AG20443 (cell line): ENCODE results near the gene ZSWIM1.

Source experiments
- DNase-seq: peaks from one replicate; pipeline ENCODE4 v3.0.0; 2012; ENCODE audit warnings: low spot score, mixed read lengths

The ZSWIM1 gene

DNA sequence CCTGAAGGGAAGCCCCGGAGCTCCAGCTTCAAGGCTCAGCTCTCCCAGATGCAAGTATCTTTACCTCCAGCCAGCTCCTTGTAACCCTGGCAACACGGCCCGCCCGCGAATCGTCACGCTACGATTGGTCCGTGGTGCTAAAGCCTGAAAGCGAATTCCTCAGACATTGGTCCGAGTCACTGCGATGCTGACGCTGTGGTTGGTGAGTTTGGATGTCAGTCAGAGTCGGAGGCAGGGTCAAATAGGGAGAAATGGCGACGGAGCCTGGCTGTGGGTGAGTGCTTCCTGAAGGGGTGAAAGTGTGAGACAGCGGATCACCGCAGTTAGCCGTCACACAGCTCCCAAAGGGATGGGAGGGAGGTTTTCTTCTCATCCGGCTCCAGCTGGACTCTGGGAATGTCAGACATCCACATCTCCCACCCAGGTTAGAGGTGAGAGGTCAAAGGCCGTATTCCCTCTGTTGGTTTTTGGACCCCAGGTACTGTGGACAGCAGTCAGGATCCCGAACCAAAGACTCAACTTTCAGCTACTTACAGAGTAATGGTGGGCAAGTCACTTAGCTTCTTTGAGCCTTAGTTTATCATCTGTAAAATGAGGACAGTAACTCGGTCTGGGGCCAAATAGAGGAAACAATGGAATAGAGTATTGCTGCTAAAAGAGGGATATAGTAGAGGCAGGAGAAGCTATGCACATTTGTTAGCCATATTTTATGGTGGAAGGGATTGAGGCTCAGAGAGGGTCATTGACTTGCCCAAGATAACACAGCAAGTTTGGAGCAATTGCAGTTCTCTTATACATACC is at the start of gene ZSWIM1:
Gene ZSWIM1 (plus strand): TSS at position 240 of the 801 bp plus-strand sequence. CDS start 1,366 bp downstream, outside the sequence.
- peak; percentile 98 for DNase-seq

DNA sequence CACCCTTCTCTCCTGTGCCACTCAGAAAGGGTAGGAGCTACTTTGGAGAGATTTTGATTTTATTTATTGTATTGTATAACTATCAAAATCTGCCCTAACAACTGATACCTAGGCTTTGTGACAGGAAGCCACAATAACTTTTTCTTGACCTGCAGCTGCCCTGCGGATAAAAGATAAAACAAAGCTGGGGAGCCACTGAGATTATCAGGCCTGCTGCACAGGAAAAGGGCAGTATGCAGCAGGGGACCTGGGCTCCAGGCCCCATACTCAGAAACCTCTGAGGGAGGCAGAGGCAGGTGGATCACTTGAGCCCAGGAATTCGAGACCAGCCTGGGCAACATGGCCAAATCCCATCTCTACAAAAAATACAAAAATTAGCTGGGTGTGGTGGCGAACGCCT is 48.4 kb upstream of the ZSWIM1 start:
- no peak for DNase-seq

DNA sequence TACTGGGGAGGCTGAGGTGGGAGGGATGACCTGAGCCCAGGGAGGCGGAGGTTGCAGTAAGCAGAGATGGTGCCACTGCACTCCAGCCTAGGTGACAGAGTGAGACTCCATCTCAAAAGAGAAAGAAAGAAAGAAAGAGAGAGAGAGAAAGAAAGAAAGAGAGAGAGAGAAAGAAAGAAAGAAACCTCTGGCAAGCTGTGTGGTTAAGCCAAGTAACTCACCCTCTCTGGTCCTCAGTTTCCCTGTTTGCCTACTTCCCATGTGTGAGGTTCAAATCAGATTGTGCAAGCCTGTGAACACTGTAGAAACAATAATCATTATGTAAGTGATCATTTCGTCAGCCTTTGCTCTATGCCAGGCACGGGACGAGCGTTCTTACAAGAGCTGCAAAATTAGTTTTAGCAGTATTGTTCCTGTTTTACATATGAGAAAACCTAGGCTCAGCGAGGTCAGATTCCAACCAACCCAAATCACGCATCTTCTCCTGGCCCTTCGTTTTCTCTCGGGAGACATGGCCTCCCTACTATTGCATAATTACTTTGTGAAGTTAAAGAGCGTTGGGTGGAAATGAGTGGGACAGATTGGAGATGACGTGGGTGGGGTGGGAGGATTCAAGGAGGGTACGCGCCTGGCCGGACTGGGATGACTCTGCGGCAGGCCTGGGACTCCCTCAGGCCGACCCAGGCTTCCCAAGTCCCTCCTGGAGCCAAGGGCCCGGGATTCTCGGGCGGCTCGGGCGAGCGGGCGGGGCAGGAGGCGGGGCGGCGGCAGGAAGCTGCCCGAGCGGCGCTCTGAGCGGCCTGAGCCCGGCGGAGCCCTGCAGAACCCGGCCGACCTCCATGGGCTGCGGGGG is 47.8 kb upstream of the ZSWIM1 start, which contains the start of gene SNX21:
Gene SNX21 (plus strand): TSS at position 770 of the 853 bp plus-strand sequence. CDS start 121 bp downstream, outside the sequence.
- peak; percentile 90 for DNase-seq

DNA sequence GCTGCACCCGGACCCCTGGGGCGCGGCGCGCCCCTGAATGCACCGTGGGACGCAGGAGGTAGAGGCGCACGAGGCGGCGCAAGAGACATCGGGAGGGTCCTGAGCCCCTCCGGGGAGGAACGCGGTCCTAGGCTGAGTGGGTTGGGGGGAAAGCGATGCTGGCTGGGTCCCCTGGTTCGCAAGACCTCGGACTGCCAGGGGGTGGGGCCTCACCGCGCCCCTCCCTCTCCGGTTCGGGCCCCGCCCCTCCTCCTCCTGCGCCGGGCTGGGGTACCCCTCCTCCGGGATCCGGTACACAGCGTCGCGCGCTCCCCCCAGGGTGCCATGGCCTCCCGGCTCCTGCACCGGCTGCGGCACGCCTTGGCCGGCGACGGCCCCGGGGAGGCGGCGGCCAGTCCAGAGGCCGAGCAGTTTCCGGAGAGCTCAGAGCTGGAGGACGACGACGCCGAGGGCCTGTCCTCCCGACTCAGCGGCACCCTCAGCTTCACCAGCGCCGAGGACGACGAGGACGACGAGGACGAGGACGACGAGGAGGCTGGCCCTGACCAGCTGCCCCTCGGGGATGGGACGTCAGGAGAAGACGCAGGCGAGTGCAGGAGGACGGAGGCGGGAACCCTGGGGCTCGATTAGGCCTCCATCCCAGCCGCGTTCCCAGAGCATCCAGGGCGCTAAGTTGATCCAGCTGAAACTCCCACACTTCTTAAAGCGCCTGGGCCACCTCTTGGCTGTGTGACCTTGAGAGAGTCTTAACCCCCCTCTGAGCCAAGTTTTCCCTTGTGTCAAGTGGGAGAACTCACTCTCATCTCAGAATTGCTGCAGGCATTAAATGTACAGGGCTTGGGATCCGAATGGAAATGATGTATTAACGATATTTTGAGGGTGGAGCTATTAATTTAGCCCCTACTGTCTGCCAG is 46.9 kb upstream of the ZSWIM1 start:
- peak; percentile 87 for DNase-seq

DNA sequence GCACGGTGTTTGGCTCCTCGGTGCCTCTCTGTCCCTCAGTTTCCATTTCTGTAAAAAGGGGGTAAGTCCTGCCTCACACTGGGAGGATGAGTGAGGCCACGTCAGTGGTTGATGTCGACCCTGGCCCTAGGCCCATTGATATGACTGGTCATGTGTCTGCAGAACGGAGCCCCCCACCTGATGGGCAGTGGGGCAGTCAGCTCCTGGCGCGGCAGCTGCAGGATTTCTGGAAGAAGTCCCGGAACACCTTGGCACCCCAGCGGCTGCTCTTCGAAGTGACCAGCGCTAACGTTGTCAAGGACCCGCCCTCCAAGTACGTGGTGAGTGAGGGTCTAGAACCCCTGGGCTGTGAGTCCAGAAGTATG is 46.2 kb upstream of the ZSWIM1 start:
- no peak for DNase-seq

DNA sequence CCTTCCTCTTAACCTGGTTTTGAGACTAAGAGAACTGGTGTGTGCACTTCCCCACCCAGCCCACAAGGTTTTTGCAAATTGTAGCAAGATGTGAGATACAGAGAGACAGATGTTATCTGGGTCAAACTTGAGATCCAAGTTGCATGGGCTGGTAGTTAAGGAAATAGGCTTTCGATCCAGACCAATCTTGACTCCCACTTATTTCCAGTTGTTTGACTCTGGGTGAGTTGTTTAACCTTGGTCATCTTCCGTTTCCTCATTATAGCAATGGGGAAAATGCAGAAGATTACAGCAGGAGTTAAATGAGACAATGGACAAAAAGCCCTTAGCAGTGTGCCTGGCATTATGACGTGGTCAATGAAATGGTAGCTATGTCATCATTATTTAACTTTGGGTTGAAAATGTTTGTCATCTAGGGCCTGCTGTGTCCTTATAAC is 45.7 kb upstream of the ZSWIM1 start:
- DNase-seq = no peak

DNA sequence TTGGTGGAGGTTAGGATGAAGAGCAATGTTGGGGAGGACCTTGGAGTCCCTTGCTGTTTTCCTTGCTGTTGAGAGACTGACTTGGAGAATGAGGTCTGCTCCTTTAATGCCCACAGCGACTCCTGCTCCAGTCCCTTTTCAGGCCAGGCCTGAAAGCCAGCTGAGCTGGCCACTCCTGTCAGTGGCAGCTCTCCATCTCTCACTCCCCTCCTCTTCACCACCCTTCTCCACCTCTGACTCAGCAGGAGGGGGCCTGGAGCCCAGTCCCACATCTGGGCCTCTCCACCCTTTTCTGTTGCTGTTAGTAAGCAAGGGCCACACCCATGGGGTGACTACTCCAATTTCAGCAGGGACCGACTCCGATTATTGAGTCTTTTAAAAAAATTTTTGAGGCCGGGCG is 45.2 kb upstream of the ZSWIM1 start:
- DNase-seq = peak; percentile 93

DNA sequence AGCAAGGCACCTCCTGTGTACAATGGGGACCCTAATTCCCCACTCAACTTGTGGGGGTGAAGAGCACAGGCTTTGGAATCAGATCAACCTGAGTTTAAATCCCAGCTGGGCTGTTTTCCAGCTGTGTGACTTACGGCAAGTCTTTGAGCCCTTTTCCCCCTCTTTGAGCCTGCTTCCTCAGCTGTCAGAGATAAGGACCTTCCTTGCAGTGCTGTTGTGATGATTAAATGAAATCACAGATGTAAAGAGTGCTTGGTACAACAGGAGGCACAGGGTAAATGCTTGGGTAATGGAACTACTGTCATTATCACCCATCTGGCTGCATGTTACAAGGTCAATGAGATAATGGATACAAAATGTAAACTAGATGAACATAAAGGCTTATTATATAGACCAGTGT is 44.2 kb upstream of the ZSWIM1 start:
- DNase-seq = no peak

DNA sequence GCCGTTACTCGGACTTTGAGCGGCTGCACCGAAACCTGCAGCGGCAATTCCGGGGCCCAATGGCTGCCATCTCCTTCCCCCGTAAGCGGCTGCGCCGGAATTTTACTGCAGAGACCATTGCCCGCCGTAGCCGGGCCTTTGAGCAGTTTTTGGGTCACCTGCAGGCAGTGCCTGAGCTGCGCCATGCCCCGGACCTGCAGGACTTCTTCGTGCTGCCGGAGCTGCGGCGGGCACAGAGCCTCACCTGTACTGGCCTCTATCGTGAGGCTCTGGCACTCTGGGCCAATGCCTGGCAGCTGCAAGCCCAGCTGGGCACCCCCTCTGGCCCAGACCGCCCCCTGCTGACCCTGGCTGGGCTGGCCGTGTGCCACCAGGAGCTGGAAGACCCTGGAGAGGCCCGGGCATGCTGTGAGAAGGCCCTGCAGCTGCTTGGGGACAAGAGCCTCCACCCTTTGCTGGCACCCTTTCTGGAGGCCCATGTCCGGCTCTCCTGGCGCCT is 40.3 kb upstream of the ZSWIM1 start:
- no peak for DNase-seq

DNA sequence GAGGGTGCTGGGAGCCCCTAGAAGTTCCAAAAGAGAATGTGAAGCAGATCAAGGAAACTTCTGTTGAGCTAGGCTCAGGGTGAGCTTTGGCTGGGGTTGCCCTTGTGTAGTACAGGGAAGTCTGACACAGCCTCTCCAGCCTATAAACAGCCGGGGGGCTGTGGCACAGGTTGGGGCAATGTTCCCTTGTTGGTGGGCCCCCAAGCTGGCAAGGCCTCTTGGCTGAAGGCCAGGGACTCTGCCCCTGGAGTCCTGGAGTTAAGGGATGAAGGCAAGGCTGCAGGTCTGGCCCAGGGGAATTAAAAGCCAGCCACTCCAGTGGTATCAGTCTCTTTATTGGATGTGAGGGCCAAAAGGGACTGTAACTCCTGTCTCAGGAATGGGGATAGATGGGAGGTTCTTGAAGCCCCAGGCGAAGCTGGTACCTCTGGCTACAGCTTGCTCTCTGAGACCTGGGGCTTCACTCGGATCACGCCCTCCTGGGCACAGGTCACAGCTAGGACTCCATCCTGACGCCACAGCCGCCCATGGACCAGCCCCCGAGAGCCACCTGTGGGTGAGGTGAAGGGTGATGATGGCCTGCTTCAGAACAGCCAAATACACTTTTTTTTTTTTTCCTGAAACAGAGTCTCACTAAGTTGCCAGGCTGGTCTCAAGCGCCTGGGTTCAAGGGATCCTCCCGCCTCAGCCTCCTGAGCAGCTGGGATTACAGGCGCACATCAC is 39.5 kb upstream of the ZSWIM1 start:
- no peak for DNase-seq

DNA sequence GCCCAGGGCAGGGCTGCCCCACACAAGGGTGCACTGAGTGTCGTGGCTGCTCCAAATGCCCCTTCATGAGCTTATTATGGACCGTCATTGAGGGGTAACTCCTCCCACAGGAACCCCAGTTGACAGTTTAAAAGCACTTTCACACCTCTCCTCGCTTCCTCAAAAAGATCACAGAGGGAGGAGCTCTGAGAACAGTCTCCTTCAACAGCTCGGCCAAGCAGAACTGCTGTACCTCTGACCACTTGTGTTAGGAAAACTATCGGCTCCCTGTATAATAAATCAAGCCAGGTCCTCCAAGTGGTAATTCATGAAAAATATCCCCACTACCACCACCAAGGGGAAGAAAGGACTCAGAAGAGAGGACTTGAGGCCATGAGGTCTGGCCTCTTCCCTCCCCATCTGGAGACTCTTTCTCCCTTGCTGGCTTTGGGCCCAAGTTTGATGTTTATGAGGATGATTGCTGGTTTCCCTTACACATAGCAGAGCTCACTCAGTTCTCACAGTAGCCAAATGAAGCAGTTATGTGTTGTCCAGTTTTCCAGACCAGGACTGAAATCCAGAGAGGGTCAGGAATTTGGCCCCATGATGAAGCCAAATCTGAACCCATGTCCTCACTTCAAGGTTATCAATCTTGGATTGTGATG is 38.7 kb upstream of the ZSWIM1 start:
- peak; percentile 55 for DNase-seq

DNA sequence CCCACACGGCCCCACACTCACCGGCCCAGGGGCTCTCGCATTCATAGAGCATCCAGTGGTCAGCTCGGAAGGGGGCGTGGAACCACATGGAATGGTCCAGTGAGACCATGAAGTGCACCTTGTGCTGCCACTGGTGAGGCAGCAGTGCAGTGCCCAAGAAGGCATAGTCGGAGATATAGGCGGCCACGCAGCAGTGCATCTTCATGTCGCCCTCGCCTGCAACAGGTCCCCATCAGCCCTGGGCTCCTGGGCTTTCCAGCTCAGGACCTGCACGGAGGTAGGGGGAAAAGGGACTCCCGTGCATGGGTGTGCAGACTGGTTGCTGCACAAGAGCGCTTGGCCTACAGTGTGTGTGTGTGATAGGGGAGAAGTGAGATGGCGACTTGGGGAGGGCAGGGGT is 37.5 kb upstream of the ZSWIM1 start:
- DNase-seq = no peak

DNA sequence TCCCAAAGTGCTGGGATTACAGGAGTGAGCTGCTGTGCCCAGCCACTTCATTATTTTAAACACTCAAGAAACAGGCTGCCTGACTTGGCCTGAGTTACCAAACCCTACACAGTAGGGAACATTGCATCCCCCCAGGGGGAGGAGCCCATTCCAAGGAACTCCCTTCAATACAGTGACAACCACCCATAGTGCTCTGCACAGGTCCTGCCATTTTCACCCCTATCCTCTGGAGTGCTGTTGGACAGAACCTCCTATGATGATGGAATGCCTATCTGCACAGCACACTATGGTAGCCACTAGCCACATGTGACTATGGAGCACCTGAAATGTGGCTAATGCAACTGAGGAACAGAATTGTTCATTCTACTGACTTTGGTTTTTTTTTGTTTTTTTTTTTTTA is 35.6 kb upstream of the ZSWIM1 start:
- DNase-seq = no peak

DNA sequence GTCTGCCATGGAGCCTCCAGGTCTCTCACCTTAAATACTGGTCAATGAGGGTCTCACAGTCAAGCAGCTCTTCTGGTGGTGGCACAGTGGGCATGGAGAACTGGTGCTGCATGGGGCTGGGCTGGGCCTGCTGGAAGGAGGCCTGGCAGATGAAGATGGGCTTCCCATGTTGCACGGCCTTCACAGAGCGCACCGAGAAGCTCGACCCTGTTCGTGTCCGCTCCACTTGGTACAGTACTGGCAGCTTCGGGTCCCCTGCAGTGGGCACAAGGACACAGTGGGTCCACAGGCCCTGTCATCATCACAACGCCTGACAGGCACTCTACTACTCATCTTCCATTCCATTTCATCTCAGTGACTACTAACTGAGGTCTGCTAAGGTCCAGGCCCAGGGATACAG is 32.6 kb upstream of the ZSWIM1 start:
- DNase-seq = no peak

DNA sequence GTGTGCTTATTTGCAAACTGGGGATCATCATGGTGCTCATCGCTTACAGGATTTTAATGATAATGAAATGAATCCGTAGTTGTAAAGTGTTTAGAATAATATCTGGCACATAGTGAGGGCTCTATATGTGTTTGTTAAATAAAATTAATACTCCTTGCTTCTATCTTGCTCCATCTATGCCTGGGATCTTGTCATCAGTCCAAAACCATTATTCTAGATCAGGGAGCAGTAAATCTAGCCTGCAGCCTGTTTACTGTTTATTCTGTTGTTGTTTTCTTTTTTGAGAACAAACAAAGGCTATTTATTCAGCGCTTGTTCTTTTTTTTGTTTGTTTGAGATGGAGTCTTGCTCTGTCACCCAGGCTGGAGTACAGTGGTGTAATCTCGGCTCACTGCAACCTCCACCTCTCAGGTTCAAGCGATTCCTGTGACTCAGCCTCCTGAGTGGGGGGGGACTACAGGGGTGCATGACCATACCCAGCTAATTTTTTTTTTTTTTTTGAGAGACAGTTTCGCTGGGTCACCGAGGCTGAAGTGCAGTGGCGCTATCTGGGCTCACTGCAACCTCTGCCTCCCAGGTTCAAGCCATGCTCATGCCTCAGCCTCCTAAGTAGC is 32.0 kb upstream of the ZSWIM1 start:
- no peak for DNase-seq

DNA sequence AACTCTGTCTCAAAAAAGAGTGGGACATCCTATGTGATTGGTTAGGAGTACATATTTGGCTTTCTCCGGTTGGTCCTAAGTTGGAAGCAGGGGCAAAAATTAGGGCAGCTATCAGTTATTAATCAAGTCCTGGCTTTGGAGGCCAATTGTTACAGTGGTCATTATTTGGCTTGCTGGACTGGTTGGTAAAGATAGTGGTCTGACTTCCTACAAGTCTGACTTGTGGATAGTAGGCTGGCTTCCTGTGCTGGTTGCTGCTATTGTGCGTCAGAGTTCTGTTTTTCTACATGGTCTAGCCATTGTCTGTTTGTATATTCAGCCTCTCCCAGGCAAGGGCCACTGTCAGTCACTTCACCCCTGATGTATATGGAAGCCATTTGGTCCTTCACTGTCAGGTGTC is 30.8 kb upstream of the ZSWIM1 start:
- DNase-seq = no peak

DNA sequence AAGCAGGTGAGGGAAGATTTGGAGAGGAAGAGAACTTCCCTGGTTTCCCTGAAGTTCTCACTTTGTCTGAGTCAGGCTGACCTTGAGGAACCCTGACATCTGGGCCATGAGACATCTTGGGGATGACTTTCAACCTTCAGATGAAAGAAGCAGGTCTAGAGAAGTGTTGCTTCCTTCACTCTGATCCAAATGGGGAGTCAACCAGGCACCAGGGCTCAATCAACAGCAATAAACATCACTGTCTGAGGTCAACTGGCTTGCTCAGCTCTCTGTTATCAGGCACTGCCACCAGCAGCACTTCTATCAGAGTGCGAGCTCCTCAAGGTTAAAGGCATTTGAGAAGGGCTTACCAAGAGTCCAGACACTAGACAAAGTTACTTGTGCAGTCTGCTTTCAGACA is 30.1 kb upstream of the ZSWIM1 start:
- no peak for DNase-seq

DNA sequence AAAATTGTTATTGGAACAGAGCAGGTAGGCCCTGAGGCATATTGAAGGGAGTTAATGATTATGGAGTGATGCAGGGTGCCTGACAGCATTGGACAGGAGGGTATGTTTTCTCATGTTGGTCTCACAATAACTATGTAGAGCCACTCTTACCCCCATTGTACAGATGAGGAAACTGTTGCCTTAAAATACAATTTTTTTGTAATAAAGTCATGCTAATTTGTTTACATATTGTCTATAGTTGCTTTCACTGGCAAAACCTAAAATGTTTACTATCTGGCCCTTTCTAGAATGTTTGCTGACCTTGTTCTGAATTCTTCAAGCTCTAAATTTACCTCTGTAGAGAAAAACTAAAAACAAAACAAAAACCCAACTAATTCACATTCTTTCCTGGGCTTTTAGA is 29.5 kb upstream of the ZSWIM1 start:
- DNase-seq = no peak

DNA sequence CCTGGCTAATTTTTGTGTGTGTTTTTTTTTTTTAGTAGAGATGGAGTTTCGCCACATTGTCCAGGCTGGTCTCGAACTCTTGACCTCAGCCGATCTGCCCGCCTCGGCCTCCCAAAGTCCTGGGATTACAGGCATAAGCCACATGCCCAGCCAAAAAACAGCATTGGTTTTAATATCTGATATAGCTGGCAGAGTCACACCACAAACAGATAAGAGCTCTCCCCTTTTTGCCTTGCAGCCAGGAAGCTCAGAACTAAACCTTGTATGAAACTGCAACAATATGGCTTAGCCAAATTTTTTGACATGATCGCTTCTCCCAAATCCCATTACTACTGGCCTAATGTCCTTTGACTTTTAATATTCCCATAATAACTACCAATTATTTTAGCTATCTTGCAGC is 28.7 kb upstream of the ZSWIM1 start:
- DNase-seq = no peak

DNA sequence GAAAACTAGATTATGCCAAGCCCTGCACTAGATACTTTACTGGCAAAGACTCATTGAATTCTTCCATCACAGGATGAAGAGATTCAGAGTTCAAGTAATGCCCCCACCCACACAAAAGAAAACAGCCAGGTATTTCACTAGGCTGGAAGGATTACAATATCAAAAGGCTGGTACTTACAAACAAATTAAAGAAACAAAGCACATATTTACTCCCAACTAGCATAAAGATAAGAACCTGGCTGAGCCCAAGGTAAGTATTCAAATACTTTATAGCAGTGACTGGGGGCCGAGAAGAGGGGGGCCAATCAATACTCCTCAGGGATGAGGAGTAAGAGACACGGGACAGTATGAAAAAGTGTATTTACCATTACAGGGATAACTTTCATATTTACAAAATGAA is 27.5 kb upstream of the ZSWIM1 start:
- DNase-seq = no peak
